Fibroblast of the conjunctiva (primary cell): Measurements from ENCODE around the gene GLA.

Experiments
- DNase-seq: peaks from one replicate; pipeline ENCODE4 v3.0.0-alpha.2; 2010; ENCODE audit warnings: low read depth

GLA gene

DNA sequence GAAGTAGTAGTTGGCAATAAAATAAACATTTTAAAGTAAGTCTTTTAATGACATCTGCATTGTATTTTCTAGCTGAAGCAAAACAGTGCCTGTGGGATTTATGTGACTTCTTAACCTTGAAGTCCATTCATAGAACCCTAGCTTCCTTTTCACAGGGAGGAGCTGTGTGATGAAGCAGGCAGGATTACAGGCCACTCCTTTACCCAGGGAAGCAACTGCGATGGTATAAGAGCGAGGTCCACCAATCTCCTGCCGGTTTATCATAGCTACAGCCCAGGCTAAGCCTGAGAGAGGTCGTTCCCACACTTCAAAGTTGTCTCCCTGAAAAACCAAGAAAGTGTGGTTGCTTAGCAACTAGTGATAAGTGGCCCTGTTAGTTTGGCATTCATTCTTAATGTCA, 9.9 kb downstream of the GLA start:
- DNase-seq: no peak

DNA sequence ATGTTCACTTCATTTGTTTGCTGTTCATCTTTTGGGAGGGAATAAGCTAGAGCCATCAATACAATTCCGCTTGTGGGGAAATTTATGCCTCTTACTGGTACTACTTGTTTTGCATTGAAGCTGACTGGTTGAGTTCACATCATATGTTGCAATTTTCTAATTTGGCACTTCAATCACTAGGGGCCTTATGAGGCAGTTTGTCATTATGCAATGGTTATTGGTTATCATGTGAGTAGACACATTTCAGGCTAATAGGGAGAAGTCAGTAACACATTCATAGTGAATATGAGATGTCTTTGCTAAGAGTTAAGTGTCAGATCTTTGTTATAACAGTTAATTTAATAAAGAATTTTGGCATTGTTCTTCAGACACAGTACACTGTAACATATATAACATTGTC, 11.9 kb downstream of the GLA start:
- no peak for DNase-seq

DNA sequence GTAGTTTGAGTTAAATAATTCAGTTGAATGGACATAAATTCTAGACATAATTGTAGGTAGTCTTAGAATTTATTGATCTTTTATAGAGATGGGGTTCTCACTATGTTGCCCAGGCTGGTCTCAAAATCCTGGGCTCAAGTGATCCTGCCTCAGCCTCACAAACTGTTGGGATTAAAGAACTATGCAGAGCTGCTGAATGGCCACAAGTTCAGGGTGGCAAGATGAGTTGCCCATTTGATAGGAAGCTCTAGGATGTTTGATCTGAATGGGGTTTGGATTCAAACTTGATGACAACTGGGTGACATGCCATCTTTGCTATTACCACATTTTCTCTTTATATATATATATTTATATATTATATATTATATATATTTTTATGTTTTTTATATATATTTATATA, 13.4 kb downstream of the GLA start:
- no peak for DNase-seq

DNA sequence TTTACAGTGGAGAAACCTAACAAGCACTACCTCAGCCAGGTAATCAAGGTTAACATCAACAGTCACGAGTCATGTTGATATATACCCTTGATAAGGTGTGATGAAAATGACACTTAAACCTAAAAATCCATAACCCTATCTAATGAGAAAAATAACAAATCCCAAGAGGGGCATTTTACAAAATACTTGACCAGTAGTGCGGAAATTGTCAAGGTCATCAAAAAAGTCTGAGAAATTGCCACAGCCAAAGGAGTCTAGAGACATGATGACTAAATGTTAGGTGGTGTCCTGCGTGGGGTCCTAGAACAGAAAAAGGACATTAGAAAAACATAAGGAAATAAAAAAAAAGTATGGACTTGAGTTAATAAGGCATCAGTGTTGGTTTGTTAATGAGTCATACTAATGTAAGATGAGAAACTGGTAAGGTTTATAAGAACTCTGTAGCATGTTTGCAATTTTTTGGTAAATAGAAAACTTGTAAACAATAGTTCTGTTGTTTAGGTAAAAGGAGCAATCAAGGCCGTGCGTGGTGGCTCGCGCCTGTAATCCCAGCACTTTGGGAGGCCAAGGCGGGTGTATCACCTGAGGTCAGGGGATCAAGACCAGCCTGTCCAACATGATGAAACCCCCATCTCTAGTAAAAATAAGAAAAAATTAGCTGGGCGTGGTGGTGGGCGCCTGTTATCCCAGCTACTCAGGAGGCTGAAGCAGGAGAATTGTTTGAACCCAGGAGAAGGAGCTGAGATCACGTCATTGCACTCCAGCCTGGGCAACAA, 14.0 kb downstream of the GLA start:
- no peak for DNase-seq

DNA sequence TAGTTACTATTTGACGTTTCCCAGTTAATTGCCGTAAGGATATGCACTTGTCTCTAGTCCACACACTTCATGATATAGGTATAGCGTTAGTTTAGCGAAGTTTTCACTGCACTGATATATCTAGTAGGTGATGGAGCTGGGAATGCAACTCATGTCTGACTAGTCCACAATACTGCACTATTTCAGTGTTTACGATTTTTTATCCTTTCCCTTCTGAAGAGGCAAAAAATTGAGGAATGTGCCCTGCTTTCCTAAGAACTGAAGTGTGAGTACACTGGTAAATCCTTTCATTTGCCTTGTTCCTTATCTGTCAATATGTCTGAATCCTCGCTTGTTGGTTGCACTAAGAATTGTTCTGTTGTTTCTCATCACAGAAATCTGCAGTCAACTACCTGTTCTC, 15.9 kb downstream of the GLA start:
- DNase-seq: no peak

DNA sequence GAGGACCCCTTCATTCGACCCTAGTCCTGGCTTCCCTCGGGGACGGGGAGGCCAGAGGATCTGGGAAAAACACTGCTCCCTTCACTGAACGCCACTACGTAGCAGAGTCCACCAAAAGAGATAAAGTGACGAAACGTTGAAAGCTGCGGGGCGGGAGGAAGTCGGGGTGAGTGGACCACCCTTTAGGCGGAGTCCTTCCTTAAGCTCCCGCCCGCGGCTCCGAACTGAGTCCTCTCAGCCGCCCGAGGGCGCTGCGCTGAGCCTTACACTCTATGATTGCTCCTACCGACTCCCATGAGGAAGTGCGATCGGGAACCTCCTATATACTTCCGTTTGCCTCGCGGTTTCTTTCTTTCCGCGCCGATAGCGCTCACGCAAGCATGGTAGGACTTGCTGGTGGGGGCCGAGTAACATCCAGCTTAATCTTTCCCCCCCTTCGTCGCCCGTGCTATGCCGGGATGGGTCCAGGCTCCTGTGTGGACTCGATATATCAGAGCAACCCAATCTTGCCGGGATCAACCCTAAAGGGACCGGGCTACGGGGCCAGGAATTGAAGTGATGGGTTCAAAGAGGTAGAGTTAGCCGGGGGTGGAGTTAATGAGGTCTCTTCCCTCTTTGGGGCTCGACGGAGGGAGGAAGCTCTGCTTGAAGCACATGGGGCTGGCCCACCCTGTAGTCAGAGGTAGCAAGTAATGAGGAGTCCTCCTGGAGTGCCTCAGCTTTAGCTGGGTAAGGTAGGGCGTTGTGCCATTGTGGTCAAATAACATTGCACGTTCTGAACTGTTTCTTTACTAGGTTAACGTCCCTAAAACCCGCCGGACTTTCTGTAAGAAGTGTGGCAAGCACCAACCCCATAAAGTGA, 16.8 kb downstream of the GLA start, which contains the start of gene RPL36A:
Gene RPL36A (plus strand): TSS at position 348 of the 862 bp plus-strand sequence. CDS start 33 bp downstream, at position 381.
- DNase-seq: peak; percentile 88

DNA sequence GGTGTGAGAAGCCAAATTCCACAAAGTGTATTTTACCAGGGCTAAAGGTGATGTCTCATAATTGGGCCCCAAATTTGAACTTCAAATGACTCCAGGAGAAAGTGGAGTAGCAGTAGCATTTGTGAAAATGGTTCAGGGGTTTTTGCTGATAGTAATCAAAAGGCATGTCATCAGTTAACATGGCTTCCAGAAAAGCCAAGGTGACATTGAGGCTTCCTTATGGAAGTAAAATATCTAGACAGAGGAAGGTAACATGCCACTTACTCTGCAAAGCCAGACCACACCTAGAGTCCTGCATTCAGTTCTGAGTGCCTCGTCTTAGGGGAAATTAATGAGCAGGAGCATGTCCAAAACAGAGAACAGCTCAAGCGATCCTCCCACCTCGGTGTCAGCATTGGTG, 19.1 kb downstream of the GLA start:
- DNase-seq: no peak

DNA sequence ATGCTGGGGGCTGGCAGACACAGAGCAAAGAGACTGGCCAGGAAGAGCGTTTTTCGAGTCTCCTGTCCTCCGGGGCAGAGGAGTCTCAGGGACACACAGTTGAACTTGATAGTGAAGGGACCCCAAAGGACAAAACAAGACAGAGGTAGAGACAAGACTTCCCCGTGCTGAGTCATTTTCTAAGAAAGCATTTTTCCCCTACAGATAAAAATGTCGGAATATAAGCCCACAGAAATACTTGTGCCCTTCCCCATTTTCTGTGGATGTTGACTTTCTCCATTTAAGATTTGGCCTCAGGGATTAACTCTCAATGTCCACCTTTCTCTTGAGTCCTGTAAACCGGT, 21.2 kb downstream of the GLA start:
- no peak for DNase-seq

DNA sequence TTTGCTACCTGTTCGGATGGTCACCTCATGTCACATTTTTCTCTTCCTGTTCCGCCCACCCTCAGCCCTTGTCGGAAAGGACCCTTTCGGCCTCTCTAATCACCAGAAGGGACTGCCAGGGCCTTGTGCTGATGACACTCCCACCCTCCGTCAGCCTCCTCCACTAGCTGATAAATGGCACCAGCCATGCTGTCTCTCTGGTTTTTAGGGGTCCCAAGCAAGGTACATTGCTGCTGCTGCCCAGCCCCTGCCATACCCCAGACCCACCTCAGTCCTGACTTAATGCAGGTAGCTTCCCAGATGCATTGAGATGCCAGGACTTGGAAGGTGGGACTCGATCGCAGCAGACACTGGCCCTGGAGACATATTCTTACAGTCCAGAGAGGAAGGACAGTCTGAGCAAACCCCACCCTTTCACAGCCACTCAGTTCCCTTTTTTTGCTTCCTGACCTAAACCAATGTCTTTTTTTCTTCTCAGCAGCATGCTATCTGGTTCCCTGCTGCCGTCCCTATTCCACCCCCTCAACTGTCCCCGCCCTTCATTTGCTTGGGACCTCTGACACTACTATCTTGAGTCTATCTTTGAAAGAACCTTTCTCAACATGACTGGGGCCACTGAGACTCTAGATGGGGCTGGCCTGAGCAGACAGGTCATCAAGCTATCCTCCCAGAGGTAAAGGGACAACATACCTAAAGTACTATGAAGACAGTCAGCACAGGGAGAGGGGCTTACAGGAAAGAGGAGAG, 21.8 kb downstream of the GLA start, which contains the start of gene BTK:
Gene BTK (minus strand): TSS at position 397 of the 747 bp plus-strand sequence. CDS start 10,907 bp downstream, outside the sequence.
- no peak for DNase-seq

DNA sequence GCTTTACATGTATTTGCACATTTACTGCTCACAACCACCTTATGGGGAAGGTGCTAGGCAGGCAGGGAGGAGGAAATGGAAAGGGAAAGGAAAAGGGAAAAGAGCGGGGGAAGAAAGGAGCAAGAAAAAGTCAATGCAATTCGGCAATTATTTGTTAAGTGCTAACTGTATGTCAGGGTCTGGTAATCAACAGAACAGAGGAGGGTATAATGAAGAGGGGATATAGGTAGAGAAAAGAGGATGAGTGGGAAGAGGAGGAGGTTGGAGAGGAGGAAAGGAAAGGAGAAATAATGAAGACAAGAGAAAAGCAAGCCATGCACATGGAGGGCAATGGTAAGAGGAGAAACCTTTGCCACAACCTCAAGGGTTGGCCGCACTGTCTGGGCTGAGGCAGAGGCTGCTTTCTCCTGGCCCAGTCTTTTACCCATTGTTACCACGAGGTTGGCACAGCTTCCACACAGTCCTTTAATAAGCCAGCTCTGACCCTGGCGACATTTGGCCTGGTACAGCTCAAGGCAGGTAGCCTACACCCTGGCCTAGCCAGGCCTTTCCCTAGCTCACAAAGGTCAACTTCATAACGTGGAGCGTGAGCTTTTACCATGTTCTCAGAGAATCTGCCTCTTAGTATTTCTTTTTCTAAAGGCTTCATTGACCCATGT, 22.6 kb downstream of the GLA start:
- DNase-seq: no peak

DNA sequence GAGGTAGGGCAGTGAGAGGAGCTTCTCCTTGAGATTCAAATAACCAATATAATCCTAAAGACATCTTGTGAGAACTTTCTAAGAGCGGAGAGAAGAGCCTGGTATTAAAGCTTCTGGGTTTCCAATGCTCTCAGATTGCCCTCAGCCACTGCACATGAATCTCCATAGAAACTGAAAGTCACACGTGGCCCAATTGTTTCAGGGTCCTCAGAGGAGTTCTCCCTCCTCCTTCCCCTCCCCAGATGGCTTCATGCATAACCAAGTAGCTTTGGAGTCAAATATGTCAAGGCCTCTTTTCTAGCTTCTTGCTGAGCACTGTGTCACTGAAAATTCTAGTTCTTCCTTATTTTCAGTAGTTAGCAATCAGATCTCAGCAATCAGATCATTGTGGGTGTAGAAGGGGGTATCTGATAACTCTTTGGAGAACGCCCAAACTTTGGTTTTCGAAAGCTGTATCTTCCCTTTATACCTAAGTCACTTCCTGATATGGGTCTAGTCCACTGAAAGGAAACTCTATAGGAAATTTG, 24.0 kb downstream of the GLA start:
- no peak for DNase-seq

DNA sequence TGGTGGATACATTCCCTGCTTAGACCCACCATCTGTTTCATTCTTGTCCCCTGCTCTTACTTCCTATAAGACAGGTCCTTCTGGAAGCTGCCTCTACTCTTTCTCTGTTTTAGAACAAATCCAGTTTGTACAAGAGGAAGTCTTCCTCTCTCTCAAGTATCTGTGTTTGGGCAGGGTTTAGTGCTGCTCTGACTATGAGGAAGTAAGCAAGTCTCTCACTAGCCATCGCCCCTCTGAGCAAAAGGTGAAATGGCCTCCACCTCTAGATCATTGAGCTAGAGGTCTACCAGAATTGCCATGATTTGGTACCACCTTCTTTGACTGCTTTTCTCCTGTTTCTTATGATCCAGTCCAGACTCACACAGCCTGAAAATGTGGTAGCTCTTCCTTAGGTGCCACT, 30.2 kb downstream of the GLA start:
- DNase-seq: no peak

DNA sequence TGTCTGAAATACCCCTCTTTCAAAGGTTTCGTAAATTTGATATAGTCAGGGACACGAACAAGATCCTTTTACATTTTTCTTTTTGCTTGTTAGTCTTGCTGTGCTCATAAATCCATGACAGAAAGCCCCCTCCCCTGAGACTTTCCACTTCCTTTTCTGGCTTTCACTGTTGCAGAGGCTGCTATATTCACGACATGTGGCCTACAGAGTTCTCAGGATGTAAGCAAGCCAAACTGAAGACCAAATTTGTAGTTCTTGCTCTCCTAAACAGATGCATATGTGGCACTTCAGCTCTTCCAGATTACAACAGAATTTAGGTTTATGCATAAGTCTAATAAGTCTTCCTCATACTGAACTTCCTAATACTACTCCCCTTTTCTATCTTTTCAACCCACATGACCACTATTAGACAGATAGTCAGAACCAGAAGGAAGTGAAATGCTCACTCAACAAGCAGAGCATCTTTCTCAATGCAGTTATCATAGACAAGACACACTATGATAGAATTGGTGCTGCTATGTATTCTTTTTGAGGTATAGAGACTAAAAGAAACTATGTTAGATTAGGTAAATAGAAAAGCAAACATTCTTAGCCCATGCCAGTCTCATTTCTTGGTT, 36.7 kb downstream of the GLA start:
- DNase-seq: no peak

DNA sequence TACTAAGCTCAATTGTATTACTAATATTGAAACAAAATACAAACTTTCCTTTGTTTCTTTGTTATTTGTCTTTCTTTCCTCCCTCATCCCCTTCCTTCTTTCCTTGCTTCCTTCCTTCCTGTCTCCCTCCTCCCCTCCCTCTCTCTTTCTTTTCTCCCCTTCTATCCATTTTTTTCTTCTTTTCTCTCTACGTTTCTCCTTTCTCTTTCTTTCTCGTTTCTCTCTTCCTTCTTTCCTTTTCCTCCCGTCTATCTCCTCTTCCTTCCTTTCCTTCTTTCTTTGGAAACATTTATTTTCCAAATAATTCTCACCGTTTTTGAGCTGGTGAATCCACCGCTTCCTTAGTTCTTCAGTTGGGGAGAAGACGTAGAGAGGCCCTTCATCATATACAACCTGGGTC, 38.0 kb downstream of the GLA start:
- no peak for DNase-seq

DNA sequence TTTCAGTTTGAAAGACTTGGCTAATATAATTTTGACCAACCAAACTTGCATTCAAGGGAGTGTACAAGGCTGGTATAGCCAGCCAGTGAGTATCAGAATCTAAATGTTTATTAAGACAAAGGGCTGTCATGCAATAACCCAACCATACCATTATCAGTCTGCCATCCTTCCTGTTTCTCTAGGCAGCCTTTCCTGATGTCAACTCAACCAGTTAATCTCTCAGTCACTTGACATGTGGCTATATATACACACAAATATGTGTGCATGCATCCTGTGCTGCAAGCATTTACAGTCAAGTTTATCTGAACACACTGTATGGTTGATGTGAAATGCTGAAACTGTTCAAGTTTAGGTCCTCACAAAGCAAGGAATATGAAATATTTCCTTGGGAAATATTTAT, 38.9 kb downstream of the GLA start:
- no peak for DNase-seq

DNA sequence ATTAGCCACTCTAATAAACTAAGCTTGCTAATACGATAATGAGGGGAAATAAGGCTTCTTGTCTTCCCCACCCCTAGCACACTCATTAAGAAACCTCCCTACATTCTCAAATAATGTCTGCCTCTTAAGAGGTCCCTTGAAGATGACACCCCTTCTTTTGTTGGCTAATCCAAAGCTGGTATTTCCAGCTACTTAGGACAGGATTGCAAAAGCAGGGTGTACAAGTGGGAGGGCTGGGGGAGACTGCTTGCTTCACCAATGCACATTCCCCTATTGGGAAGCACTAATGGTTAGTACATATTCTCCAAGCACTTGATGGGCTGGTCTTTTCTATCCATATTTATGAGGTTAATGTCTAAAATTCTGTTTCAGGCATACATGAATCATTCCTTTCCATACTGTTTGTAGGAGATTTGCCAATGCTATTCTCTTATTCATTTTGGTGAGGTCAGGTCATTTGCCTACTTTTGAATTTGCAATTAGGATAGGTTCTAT, 42.4 kb downstream of the GLA start:
- DNase-seq: no peak

DNA sequence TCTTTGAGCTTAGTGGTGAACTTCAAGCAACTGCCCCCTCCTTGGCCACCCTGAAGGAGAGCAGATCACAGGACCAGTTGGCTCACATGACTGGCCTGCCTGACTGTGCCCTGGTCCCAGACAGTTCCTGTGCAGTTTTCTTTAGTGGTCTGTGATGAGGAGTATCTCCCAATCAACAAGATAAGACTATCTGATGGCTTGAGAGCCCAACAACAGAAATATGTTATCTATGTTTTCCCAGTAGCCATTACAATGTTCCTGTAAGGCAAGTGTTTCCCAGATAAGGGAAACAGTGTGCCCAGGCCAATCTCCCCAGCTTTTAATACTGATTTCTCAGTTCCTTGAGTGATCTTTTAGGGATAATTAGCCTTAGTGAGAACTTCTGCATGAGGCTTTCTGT, 45.0 kb downstream of the GLA start:
- DNase-seq: no peak

DNA sequence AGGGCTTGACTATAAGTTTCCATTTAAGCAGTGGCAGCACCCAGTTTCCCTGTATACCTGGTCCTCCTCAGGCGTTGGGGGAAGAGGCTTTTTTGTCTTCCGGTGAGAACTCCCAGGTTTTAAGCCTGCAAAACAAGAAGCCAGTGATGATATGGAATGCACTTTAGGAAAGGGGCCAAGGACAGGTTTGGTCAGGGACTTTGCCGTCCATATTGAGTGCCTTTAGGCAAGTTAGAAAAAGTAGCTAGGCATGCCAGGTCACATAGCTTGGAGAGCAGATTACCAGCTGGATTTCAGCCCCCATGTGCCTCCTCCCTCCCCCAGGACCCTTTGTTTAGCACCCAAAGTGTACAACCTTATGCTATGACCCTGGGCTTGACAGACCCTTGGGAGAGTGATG, 45.6 kb downstream of the GLA start:
- DNase-seq: no peak

DNA sequence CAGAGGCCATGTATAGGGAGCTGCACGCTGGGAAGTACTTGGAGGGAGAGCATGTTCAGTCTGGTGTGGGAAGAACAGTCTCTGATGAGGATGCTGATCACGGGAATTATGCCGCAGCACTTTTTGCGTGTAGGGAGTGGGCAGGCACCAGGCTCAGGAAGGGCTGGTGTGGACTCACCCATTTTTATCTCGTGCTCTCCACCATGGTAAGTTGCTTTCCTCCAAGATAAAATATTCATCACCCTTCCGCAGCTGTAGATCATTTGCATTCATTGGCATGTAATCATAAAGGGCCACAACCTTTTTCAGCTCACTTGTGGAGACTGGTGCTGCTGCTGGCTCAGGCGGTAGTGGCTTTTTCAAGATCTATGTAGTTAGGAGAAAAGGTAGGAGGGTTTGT, 47.3 kb downstream of the GLA start:
- no peak for DNase-seq

DNA sequence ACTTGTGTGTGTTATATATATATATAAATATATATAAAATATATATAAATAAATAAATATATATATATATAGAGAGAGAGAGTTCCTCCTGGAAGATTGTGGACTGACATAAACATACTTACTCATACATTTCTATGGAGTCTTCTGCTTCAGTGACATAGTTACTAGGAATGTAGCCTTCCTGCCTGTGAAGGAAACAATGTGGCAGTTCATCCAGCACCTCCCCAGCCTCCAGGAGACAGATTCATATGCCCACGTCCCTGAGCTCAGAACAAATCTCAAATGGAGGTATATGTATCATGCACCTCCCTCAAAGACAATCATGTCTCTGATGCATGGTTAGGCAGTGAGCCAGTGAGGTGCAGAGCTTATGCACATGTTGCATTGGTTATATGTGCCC, 47.8 kb downstream of the GLA start:
- DNase-seq: no peak

DNA sequence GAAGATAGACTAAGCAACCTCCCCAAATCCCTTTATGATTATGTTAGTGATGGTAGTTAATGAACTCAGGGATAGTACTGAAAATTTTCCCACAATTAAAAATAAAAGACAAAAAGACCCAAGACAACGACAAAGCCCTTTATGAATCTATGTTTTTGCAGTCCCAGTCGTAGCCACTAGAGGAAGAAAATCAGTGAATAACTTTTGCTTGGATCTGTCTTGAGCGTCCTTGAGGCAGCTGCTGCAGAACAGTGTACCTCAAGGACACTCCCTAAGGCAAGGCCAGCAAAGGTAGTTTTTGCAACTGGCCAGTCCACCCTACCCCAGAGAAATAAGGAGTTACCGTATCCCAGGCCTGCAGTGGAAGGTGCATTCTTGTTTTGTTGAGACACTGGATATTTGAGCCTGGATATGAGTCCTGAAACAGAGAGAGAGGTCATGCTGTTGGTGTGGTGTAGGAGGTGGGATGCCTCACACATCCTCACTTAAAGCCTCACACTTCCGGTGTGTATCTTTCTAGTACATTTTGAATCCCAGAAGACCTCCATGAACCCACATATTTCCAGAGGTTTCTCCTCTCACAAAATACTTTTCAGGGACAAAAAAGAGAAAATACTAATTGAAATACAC, 50.4 kb downstream of the GLA start:
- DNase-seq: no peak
